Sigmoid colon (tissue), 4 donors: ENCODE results near the gene TPM4.

ENCODE experiments used
- POLR2AphosphoS5 ChIP-seq, 4 donors: sonication (generic); formaldehyde crosslinking; IDR thresholded peaks; one replicate each; pipeline ENCODE4 v1.6.1; 2017; ENCODE audit warnings: antibody characterized with exemption in 4 of 4
- TF ChIP-seq, protein P1 (sequence below), 4 experiments: fragments of 450-650 bp in 3 of 4; fragments of 200-600 bp in 1 of 4; IDR thresholded peaks; one replicate each; pipeline ENCODE4 v1.5.1; 2016 to 2019; ENCODE audit warnings: antibody characterized with exemption in 4 of 4, mild to moderate bottlenecking in 3 of 4, moderate library complexity in 2 of 4

GRCh38 chr19:16036397-16036925, 39.8 kb upstream of the TPM4 start:
- TF ChIP-seq, protein P1, sequence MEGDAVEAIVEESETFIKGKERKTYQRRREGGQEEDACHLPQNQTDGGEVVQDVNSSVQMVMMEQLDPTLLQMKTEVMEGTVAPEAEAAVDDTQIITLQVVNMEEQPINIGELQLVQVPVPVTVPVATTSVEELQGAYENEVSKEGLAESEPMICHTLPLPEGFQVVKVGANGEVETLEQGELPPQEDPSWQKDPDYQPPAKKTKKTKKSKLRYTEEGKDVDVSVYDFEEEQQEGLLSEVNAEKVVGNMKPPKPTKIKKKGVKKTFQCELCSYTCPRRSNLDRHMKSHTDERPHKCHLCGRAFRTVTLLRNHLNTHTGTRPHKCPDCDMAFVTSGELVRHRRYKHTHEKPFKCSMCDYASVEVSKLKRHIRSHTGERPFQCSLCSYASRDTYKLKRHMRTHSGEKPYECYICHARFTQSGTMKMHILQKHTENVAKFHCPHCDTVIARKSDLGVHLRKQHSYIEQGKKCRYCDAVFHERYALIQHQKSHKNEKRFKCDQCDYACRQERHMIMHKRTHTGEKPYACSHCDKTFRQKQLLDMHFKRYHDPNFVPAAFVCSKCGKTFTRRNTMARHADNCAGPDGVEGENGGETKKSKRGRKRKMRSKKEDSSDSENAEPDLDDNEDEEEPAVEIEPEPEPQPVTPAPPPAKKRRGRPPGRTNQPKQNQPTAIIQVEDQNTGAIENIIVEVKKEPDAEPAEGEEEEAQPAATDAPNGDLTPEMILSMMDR (IDR thresholded peaks at IDR 0.05) = no peak
- TF ChIP-seq POLR2AphosphoS5 (IDR thresholded peaks at IDR 0.05) = no peak
